Fibroblast of lung (primary cell): ENCODE measurements around the gene BARX2.

Source experiments
- CTCF ChIP-seq, 2 donors: IDR thresholded peaks in 1 of 2; conservative IDR thresholded peaks in 1 of 2; 1 replicate in 1 of 2; 2 replicates in 1 of 2; pipeline ENCODE4 v1.5.1; 2011 to 2012; ENCODE audit warnings: low read length in 2 of 2, control low read depth in 1 of 2, inconsistent platforms in 1 of 2, low read depth in 1 of 2, mild to moderate bottlenecking in 1 of 2
- EZH2 ChIP-seq: IDR thresholded peaks from 2 replicates; pipeline ENCODE4 v1.5.1; 2012; ENCODE audit warnings: low read length, control low read depth, mild to moderate bottlenecking; ENCODE audit errors: missing control alignments

- no peak for TF ChIP-seq CTCF (conservative IDR thresholded peaks at IDR 0.05 in 1 of 2, IDR thresholded peaks at IDR 0.05 in 1 of 2; ENCODE audit: low read depth in 1 of 2, low read length in 2 of 2)
- TF ChIP-seq EZH2 = no peak
Measured at GRCh38 chr11:129395432-129395831, 19.8 kb downstream of the BARX2 start.
